CD4-positive, alpha-beta memory T cell (primary cell): ENCODE measurements around the gene DNAL4. TPM values are rescaled to one million over a fixed set of nuclear protein-coding genes. Genes with fewer than 3 reads are reported as not detected.

ENCODE experiments used
- CTCF ChIA-PET: fragments of 350-600 bp; sonication (Branson Sonifier 250); formaldehyde crosslinking; loops from one replicate; lab custom pipeline; 2021; ENCODE audit warnings: inconsistent platforms; ENCODE audit not compliant: partially characterized antibody; lab: Charles Lee
- POLR2A ChIA-PET: fragments of 350-600 bp; sonication (Branson Sonifier 250); formaldehyde crosslinking; loops from one replicate; lab custom pipeline; 2021; ENCODE audit not compliant: partially characterized antibody; lab: Charles Lee
- DNase-seq, 5 donors: peaks; one replicate each; pipeline versions ENCODE4 v3.0.0 to v3.0.0-alpha.2; 2020 to 2022; ENCODE audit warnings: mixed read lengths in 1 of 5
- H3K27ac ChIP-seq: one replicate; pipeline ENCODE4 v1.7.0; 2013; ENCODE audit warnings: low read depth, low read length
- H3K27me3 ChIP-seq: 2 replicates; pipeline ENCODE4 v1.7.0; 2013; ENCODE audit warnings: mild to moderate bottlenecking, low read length, moderate library complexity; ENCODE audit not compliant: insufficient read depth
- H3K36me3 ChIP-seq: 2 replicates; pipeline ENCODE4 v1.7.0; 2013; ENCODE audit warnings: mild to moderate bottlenecking, low read length, moderate library complexity; ENCODE audit not compliant: insufficient read depth
- H3K4me1 ChIP-seq: 2 replicates; pipeline ENCODE4 v1.7.0; 2013; ENCODE audit warnings: mild to moderate bottlenecking, low read length, moderate library complexity; ENCODE audit not compliant: insufficient read depth
- H3K4me3 ChIP-seq, 2 donors: one replicate each; pipeline ENCODE4 v1.7.0; 2013; ENCODE audit warnings: low read length in 2 of 2, mild to moderate bottlenecking in 1 of 2
- H3K9me3 ChIP-seq, 2 donors: one replicate each; pipeline ENCODE4 v1.7.0; 2013; ENCODE audit warnings: low read length in 2 of 2, control low read depth in 1 of 2; ENCODE audit not compliant: control insufficient read depth in 1 of 2
- H3K27ac Mint-ChIP-seq, 7 donors: one replicate each; pipeline ENCODE4 v1.8.0; 2020 to 2021; ENCODE audit warnings: mixed read lengths in 7 of 7, mild to moderate bottlenecking in 6 of 7, inconsistent platforms in 3 of 7, moderate library complexity in 3 of 7
- H3K27me3 Mint-ChIP-seq, 2 donors: one replicate each; pipeline ENCODE4 v1.8.0; 2020 to 2021; ENCODE audit warnings: mixed read lengths in 2 of 2
- H3K36me3 Mint-ChIP-seq, 2 donors: one replicate each; pipeline ENCODE4 v1.8.0; 2020 to 2021; ENCODE audit warnings: mixed read lengths in 2 of 2, inconsistent platforms in 1 of 2, mild to moderate bottlenecking in 1 of 2
- H3K4me1 Mint-ChIP-seq, 4 donors: one replicate each; pipeline ENCODE4 v1.8.0; 2020 to 2021; ENCODE audit warnings: mixed read lengths in 4 of 4, mild to moderate bottlenecking in 1 of 4
- H3K4me3 Mint-ChIP-seq, 8 donors: one replicate each; pipeline ENCODE4 v1.8.0; 2020 to 2021; ENCODE audit warnings: mixed read lengths in 8 of 8, mild to moderate bottlenecking in 7 of 8, moderate library complexity in 6 of 8, inconsistent platforms in 3 of 8
- H3K9me3 Mint-ChIP-seq, 8 donors: one replicate each; pipeline ENCODE4 v1.8.0; 2020 to 2021; ENCODE audit warnings: mixed read lengths in 8 of 8, mild to moderate bottlenecking in 5 of 8, inconsistent platforms in 3 of 8, moderate library complexity in 1 of 8
- intact Hi-C: fragments of 100-400 bp; cut with micrococcal nuclease; formaldehyde crosslinking; loops from one replicate; pipeline ENCODE4 v1.15.1; 2023
- polyA plus RNA-seq, 2 donors: library from polyadenylated mRNA; unstranded; fragments of 300-500 nt; fragmentation: Illumina TruSeq; gene quantifications; one replicate each; pipeline ENCODE4 v1.2.3, GENCODE V29; 2021
- total RNA-seq, 2 experiments: library from RNA; stranded (reverse); gene quantifications; one replicate each; pipeline ENCODE4 v1.2.3, GENCODE V29; 2021

DNAL4 gene
- total and polyA plus RNA-seq, 4 experiments from 2014 or later, result 8.6 to 13.3 (median 10.3) TPM

GRCh38 chr22:38839686-38840085, 45.7 kb upstream of the DNAL4 start:
- no peak for DNase-seq
- peak overlapping the region in 1 of 8 donors; percentile 8 for H3K4me3 Mint-ChIP-seq
- peaks cover 0 to 1% of the 10 kb centered on the region in 2 donors for H3K36me3 Mint-ChIP-seq
- H3K4me1 ChIP-seq, result peaks cover 20% of the 10 kb centered on the region
- H3K4me1 Mint-ChIP-seq, result peaks cover 7 to 29% (median 17%) of the 10 kb centered on the region in 4 donors
- no peak overlapping the region for H3K27ac Mint-ChIP-seq
- H3K27me3 ChIP-seq, result peaks cover 9% of the 10 kb centered on the region
- CTCF ChIA-PET, result no interaction called here
- H3K27me3 Mint-ChIP-seq, result peaks cover 0 to 12% of the 10 kb centered on the region in 2 donors
- intact Hi-C loops, result loop anchor here (5.0 kb wide), 2 partner anchors 82 to 107 kb away; partner anchors contain the start of gene SUN2
- POLR2A ChIA-PET, result no interaction called here
- H3K9me3 Mint-ChIP-seq, result no peaks in the 10 kb centered on the region
- H3K9me3 ChIP-seq, result no peaks in the 10 kb centered on the region
- no peak overlapping the region for H3K4me3 ChIP-seq
- no peak overlapping the region for H3K27ac ChIP-seq
- no peaks in the 10 kb centered on the region for H3K36me3 ChIP-seq

GRCh38 chr22:38837414-38837928, 43.5 kb upstream of the DNAL4 start:
- H3K27me3 Mint-ChIP-seq, result peaks cover 0 to 12% of the 10 kb centered on the region in 2 donors
- Histone ChIP-seq H3K27ac (no peak overlapping the region), H3K4me1 (peaks cover 10% of the 10 kb centered on the region), H3K27me3 (peaks cover 6% of the 10 kb centered on the region), H3K9me3 (no peaks in the 10 kb centered on the region), H3K4me3 (no peak overlapping the region), H3K36me3 (no peaks in the 10 kb centered on the region)
- peak overlapping the region in 1 of 7 donors; percentile 42 for H3K27ac Mint-ChIP-seq
- ChIA-PET POLR2A (interaction anchor here (1.5 kb wide), 1 partner anchor 104 kb away, joined by 4 read pairs; no protein-coding TSS in a partner anchor), CTCF (interaction anchor here (0.9 kb wide), 1 partner anchor 12 kb away, joined by 3 read pairs; no protein-coding TSS in a partner anchor)
- no peak overlapping the region for H3K4me3 Mint-ChIP-seq
- no peaks in the 10 kb centered on the region for H3K9me3 Mint-ChIP-seq
- intact Hi-C loops, result no loop called here
- no peaks in the 10 kb centered on the region for H3K36me3 Mint-ChIP-seq
- DNase-seq, result no peak
- H3K4me1 Mint-ChIP-seq, result peaks cover 1 to 19% (median 10%) of the 10 kb centered on the region in 4 donors

GRCh38 chr22:38835888-38836301, 42.0 kb upstream of the DNAL4 start:
- Mint-ChIP-seq H3K36me3 (no peaks in the 10 kb centered on the region), H3K4me3 (no peak overlapping the region), H3K9me3 (no peaks in the 10 kb centered on the region), H3K4me1 (peaks cover 1 to 14% (median 5%) of the 10 kb centered on the region in 4 donors), H3K27ac (no peak overlapping the region), H3K27me3 (peaks cover 0 to 10% of the 10 kb centered on the region in 2 donors)
- Histone ChIP-seq H3K27me3 (no peaks in the 10 kb centered on the region), H3K4me3 (no peak overlapping the region), H3K27ac (no peak overlapping the region), H3K36me3 (no peaks in the 10 kb centered on the region), H3K4me1 (peaks cover under 1% of the 10 kb centered on the region), H3K9me3 (no peaks in the 10 kb centered on the region)
- intact Hi-C loops, result no loop called here
- POLR2A ChIA-PET, result no interaction called here
- CTCF ChIA-PET, result no interaction called here
- DNase-seq, result no peak

- POLR2A ChIA-PET, result no interaction called here
These were observed 41.0 kb upstream of the DNAL4 start for GRCh38 chr22:38834991-38835390.

GRCh38 chr22:38834215-38834953, 40.4 kb upstream of the DNAL4 start:
- H3K27me3 Mint-ChIP-seq, result no peaks in the 10 kb centered on the region
- Histone ChIP-seq H3K4me3 (no peak overlapping the region), H3K27ac (no peak overlapping the region), H3K9me3 (no peaks in the 10 kb centered on the region), H3K36me3 (no peaks in the 10 kb centered on the region), H3K4me1 (no peaks in the 10 kb centered on the region), H3K27me3 (no peaks in the 10 kb centered on the region)
- H3K36me3 Mint-ChIP-seq, result no peaks in the 10 kb centered on the region
- H3K9me3 Mint-ChIP-seq, result no peaks in the 10 kb centered on the region
- ChIA-PET POLR2A (no interaction called here), CTCF (no interaction called here)
- DNase-seq, result no peak
- H3K4me3 Mint-ChIP-seq, result no peak overlapping the region
- peaks cover 0 to 9% (median 1%) of the 10 kb centered on the region in 4 donors for H3K4me1 Mint-ChIP-seq
- intact Hi-C loops, result no loop called here
- H3K27ac Mint-ChIP-seq, result peak overlapping the region in 1 of 7 donors; percentile 41

More at GRCh38 chr22:38834991-38835390, 41.0 kb upstream of the DNAL4 start:
- no peaks in the 10 kb centered on the region for H3K9me3 ChIP-seq
- no peak for DNase-seq
- no peaks in the 10 kb centered on the region for H3K4me1 ChIP-seq
- Mint-ChIP-seq H3K9me3 (no peaks in the 10 kb centered on the region), H3K36me3 (no peaks in the 10 kb centered on the region), H3K27me3 (peaks cover 0 to 2% of the 10 kb centered on the region in 2 donors), H3K4me1 (peaks cover 1 to 9% (median 3%) of the 10 kb centered on the region in 4 donors), H3K4me3 (no peak overlapping the region), H3K27ac (no peak overlapping the region)
- H3K4me3 ChIP-seq, result no peak overlapping the region
- CTCF ChIA-PET, result no interaction called here
- H3K27me3 ChIP-seq, result no peaks in the 10 kb centered on the region
- intact Hi-C loops, result no loop called here
- H3K36me3 ChIP-seq, result no peaks in the 10 kb centered on the region
- no peak overlapping the region for H3K27ac ChIP-seq

- H3K9me3 ChIP-seq, result no peaks in the 10 kb centered on the region
- ChIA-PET POLR2A (no interaction called here), CTCF (no interaction called here)
- no peak overlapping the region for H3K27ac ChIP-seq
- no peak for DNase-seq
- no peaks in the 10 kb centered on the region for H3K9me3 Mint-ChIP-seq
- no peak overlapping the region for H3K4me3 ChIP-seq
- no peaks in the 10 kb centered on the region for H3K27me3 Mint-ChIP-seq
- no peak overlapping the region for H3K4me3 Mint-ChIP-seq
- H3K36me3 ChIP-seq, result no peaks in the 10 kb centered on the region
- no peak overlapping the region for H3K27ac Mint-ChIP-seq
- H3K4me1 Mint-ChIP-seq, result peaks cover 0 to 4% (median 1%) of the 10 kb centered on the region in 4 donors
- H3K27me3 ChIP-seq, result no peaks in the 10 kb centered on the region
- H3K36me3 Mint-ChIP-seq, result no peaks in the 10 kb centered on the region
- intact Hi-C loops, result no loop called here
- no peaks in the 10 kb centered on the region for H3K4me1 ChIP-seq
These were observed 39.1 kb upstream of the DNAL4 start for GRCh38 chr22:38833061-38833460.

GRCh38 chr22:38832005-38832978, 38.3 kb upstream of the DNAL4 start:
- H3K27me3 Mint-ChIP-seq, result no peaks in the 10 kb centered on the region
- no peaks in the 10 kb centered on the region for H3K9me3 Mint-ChIP-seq
- no peaks in the 10 kb centered on the region for H3K27me3 ChIP-seq
- no peak overlapping the region for H3K4me3 ChIP-seq
- no peak overlapping the region for H3K4me3 Mint-ChIP-seq
- peaks cover 0 to 2% (median 1%) of the 10 kb centered on the region in 4 donors for H3K4me1 Mint-ChIP-seq
- ChIA-PET CTCF (no interaction called here), POLR2A (no interaction called here)
- H3K36me3 Mint-ChIP-seq, result no peaks in the 10 kb centered on the region
- no peak overlapping the region for H3K27ac Mint-ChIP-seq
- DNase-seq, result no peak
- H3K27ac ChIP-seq, result no peak overlapping the region
- H3K9me3 ChIP-seq, result no peaks in the 10 kb centered on the region
- no peaks in the 10 kb centered on the region for H3K36me3 ChIP-seq
- intact Hi-C loops, result no loop called here
- no peaks in the 10 kb centered on the region for H3K4me1 ChIP-seq
